Measurements from ENCODE around the gene BEST2. TPM values are rescaled to one million over a fixed set of nuclear protein-coding genes. Genes with fewer than 3 reads are reported as not detected.

BEST2 gene
- total RNA-seq, 1 experiment from 2014 or later: 0.10 TPM

DNA sequence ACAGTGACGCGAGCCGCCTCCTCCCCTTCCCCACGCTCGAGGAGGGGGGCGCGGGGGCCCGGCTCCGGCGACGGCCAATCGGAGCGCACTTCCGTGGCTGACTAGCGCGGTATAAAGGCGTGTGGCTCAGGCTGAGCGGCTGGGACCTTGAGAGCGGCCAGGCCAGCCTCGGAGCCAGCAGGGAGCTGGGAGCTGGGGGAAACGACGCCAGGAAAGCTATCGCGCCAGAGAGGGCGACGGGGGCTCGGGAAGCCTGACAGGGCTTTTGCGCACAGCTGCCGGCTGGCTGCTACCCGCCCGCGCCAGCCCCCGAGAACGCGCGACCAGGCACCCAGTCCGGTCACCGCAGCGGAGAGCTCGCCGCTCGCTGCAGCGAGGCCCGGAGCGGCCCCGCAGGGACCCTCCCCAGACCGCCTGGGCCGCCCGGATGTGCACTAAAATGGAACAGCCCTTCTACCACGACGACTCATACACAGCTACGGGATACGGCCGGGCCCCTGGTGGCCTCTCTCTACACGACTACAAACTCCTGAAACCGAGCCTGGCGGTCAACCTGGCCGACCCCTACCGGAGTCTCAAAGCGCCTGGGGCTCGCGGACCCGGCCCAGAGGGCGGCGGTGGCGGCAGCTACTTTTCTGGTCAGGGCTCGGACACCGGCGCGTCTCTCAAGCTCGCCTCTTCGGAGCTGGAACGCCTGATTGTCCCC lies 39.9 kb downstream of the BEST2 start, which contains the start of gene JUNB:
JUNB (plus strand) TSS at position 142 of the 706 bp plus-strand sequence; CDS start at position 428, 286 bp downstream.
- no peaks in the 10 kb centered on the region for H4K20me1 ChIP-seq (ENCODE audit: insufficient read depth)
- no peaks in the 10 kb centered on the region for H3K9me3 ChIP-seq (ENCODE audit: control insufficient read depth in 1 of 2, insufficient read depth in 1 of 2, low read depth in 1 of 2, low read length in 2 of 2)
- ChIA-PET POLR2A (interaction anchor here (0.6 to 6.7 kb wide), 18 partner anchors 9 to 128 kb away, joined by 3 to 172 read pairs (median 6); partner anchors contain the start of genes DHPS, GET3, HOOK2 and PRDX2), RAD21 (ENCODE audit: low non-redundant PET in 1 of 2, low total read pairs in 2 of 2, uncharacterized antibody in 2 of 2, unreplicated experiment in 2 of 2) (interaction anchor here (0.6 to 1.4 kb wide), 5 partner anchors 8 to 95 kb away, joined by 3 to 8 read pairs (median 5); partner anchors contain the start of gene FBXW9 (in 1 of the 2)), CTCF (interaction anchor here (0.7 to 7.4 kb wide), 5 partner anchors 9 to 34 kb away, joined by 3 to 88 read pairs (median 21); partner anchors contain the start of gene HOOK2)
- no TSS peak for BruUV-seq (replicated peaks)
- no peak within 1 kb of the TSS for H2AFZ ChIP-seq (ENCODE audit: low read depth, low read length, poor library complexity, severe bottlenecking)
- intact Hi-C loops (cut with micrococcal nuclease): loop anchor here (2.0 kb wide), 1 partner anchor 13 kb away; no protein-coding TSS in a partner anchor
- H3K9me2 ChIP-seq (ENCODE audit: insufficient read depth): no peaks in the 10 kb centered on the region
- peaks cover 19% of the 10 kb centered on the region for H3K79me2 ChIP-seq (ENCODE audit: insufficient read depth, low read length)
- H3K36me3 ChIP-seq (ENCODE audit: control insufficient read depth in 1 of 2, insufficient read depth in 2 of 2, low read length in 2 of 2): no peaks in the 10 kb centered on the region
- ATAC-seq (peak; percentile 46), DNase-seq (ENCODE audit: low read depth, low spot score) (peak; percentile 93)
- H3K27me3 ChIP-seq (ENCODE audit: insufficient read depth, low read length): no peaks in the 10 kb centered on the region
- peak within 1 kb of the TSS; percentile 77 to 84 for H3K4me3 ChIP-seq (replicated peaks in 1 of 2; ENCODE audit: low read depth in 1 of 2, low read length in 2 of 2)
- TF ChIP-seq POLR2A (IDR thresholded peaks at IDR 0.05; ENCODE audit: borderline replicate concordance, extremely low read depth, insufficient read depth, insufficient read length) (peak; percentile 100), ELF1 (IDR thresholded peaks at IDR 0.05; ENCODE audit: borderline replicate concordance, low read depth) (no peak), SP1 (IDR thresholded peaks at IDR 0.05; ENCODE audit: low read depth) (no peak), RAD21 (IDR thresholded peaks at IDR 0.05; ENCODE audit: low read depth) (no peak), TCF7L2 (IDR thresholded peaks at IDR 0.05; ENCODE audit: borderline replicate concordance, extremely low read depth, insufficient read depth, insufficient read length) (peak; percentile 54), POLR2AphosphoS5 (IDR thresholded peaks at IDR 0.05; ENCODE audit: low read depth, low read length) (peak; percentile 100), EZH2 (IDR thresholded peaks at IDR 0.05) (no peak), ZFX (IDR thresholded peaks at IDR 0.05) (peak; percentile 52), CBX3 (IDR thresholded peaks at IDR 0.05; ENCODE audit: low read depth) (no peak), EGR1 (IDR thresholded peaks at IDR 0.05; ENCODE audit: low read depth) (no peak), CEBPB (IDR thresholded peaks at IDR 0.05; ENCODE audit: low read depth) (no peak), SIN3A (IDR thresholded peaks at IDR 0.05; ENCODE audit: low read depth) (no peak), EZH2phosphoT487 (IDR thresholded peaks at IDR 0.05; ENCODE audit: borderline replicate concordance) (no peak), YY1 (IDR thresholded peaks at IDR 0.05; ENCODE audit: extremely low read depth, insufficient replicate concordance, low read depth, low read length) (peak; percentile 43)
- TF ChIP-seq, protein P1, sequence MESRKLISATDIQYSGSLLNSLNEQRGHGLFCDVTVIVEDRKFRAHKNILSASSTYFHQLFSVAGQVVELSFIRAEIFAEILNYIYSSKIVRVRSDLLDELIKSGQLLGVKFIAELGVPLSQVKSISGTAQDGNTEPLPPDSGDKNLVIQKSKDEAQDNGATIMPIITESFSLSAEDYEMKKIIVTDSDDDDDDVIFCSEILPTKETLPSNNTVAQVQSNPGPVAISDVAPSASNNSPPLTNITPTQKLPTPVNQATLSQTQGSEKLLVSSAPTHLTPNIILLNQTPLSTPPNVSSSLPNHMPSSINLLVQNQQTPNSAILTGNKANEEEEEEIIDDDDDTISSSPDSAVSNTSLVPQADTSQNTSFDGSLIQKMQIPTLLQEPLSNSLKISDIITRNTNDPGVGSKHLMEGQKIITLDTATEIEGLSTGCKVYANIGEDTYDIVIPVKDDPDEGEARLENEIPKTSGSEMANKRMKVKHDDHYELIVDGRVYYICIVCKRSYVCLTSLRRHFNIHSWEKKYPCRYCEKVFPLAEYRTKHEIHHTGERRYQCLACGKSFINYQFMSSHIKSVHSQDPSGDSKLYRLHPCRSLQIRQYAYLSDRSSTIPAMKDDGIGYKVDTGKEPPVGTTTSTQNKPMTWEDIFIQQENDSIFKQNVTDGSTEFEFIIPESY (IDR thresholded peaks at IDR 0.05; ENCODE audit: extremely low read depth, insufficient replicate concordance, low read length): peak; percentile 88
- TF ChIP-seq, protein P2, sequence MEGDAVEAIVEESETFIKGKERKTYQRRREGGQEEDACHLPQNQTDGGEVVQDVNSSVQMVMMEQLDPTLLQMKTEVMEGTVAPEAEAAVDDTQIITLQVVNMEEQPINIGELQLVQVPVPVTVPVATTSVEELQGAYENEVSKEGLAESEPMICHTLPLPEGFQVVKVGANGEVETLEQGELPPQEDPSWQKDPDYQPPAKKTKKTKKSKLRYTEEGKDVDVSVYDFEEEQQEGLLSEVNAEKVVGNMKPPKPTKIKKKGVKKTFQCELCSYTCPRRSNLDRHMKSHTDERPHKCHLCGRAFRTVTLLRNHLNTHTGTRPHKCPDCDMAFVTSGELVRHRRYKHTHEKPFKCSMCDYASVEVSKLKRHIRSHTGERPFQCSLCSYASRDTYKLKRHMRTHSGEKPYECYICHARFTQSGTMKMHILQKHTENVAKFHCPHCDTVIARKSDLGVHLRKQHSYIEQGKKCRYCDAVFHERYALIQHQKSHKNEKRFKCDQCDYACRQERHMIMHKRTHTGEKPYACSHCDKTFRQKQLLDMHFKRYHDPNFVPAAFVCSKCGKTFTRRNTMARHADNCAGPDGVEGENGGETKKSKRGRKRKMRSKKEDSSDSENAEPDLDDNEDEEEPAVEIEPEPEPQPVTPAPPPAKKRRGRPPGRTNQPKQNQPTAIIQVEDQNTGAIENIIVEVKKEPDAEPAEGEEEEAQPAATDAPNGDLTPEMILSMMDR (IDR thresholded peaks at IDR 0.05 in 2 of 3, conservative IDR thresholded peaks at IDR 0.05 in 1 of 3; ENCODE audit: borderline replicate concordance in 1 of 3, insufficient read depth in 1 of 3, low read depth in 2 of 3, low read length in 2 of 3): no peak
- TF ChIP-seq, protein P3, sequence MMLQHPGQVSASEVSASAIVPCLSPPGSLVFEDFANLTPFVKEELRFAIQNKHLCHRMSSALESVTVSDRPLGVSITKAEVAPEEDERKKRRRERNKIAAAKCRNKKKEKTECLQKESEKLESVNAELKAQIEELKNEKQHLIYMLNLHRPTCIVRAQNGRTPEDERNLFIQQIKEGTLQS (IDR thresholded peaks at IDR 0.05): no peak
- TF ChIP-seq, protein P4, sequence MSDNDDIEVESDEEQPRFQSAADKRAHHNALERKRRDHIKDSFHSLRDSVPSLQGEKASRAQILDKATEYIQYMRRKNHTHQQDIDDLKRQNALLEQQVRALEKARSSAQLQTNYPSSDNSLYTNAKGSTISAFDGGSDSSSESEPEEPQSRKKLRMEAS (IDR thresholded peaks at IDR 0.05): no peak
- H3K27ac ChIP-seq (ENCODE audit: low read depth, low read length): peak within 1 kb of the TSS; percentile 96
- H3K4me2 ChIP-seq (ENCODE audit: low read length): peak within 1 kb of the TSS; percentile 99
- peak within 1 kb of the TSS; percentile 93 for H3K9ac ChIP-seq (ENCODE audit: low read length)
- H3K4me1 ChIP-seq (ENCODE audit: control insufficient read depth in 1 of 2, insufficient read depth in 2 of 2, low read length in 2 of 2): peaks cover 61 to 90% of the 10 kb centered on the region in 2 experiments

Measured in HCT116 (cell line).